DMS53 (cell line): ENCODE data around the gene GZF1.
A peak's percentile ranks its signal among the peaks of the same experiment; 100 is the strongest.

Experiments
- DNase-seq: peaks from one replicate; lab custom pipeline; 2025; lab: John Stamatoyannopoulos, UW

Gene GZF1

DNA sequence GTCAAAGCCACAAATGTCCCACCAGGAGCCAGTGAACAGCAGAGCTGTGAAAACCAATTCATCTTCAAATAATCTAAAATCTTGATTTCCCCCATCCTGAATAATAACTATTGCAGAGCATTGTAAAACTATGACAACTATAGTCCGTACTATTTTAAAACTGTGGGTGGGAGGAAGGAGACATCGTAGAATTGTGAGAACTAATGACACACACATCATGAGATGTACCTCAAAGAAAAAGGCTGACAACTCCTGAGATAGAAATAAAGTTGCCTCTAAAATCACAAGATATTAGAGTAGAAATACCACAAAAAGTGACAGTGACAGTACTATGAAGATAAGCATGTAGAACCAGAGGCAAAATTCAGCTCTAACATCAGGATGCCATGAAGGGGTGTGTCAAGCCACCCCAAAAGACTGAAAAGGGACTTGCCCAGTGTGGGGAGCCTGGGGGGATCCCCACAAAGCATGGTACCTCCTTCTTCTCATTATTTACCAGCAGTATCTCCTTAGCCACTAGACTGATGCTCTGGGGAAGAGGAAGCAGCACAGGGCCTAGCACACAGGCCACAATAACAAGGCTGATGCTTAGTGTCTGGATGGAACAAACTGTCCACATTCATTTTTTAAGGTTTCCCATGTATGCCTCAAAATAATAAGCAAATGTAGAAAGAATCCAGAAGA, 45.9 kb downstream of the GZF1 start:
- DNase-seq, result no peak

DNA sequence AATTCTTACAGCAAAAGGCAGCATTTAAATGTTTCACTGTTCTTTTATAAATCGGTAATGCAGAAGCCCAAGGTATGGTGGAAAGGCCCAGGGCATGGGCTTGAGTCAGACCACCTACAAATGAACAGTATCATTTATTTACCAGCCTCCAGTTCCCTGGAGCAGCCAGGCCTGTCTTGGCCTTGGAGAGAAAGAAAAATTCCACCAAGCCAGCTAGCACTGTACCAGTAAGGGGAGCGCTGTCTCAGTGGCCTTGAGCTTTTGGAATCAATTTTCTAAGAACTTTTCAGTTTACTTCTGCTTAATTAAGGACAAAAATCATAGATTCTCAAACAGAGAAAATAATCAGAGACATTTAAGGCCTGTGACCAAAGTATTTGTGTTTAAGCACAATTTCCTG, 47.0 kb downstream of the GZF1 start:
- no peak for DNase-seq

DNA sequence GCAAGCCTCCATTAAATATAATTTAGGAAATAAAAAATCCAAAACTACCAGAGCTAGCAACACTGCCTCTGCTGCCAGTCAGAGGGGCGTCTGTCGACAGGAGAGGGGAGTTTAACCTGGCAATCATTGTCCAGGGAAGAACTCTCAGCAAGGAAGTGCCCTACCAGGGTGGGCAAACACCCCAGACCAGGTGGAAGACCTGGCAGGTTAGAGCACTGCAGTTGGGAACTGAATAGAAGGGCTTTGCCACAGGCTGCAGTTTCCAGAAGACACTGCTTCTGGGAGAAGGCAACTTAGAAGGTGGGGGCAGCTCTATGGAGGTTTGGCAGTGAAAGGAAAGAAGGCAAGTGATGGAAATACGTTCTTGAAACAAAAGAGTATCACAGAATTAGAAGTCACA, 47.8 kb downstream of the GZF1 start:
- DNase-seq, result no peak

DNA sequence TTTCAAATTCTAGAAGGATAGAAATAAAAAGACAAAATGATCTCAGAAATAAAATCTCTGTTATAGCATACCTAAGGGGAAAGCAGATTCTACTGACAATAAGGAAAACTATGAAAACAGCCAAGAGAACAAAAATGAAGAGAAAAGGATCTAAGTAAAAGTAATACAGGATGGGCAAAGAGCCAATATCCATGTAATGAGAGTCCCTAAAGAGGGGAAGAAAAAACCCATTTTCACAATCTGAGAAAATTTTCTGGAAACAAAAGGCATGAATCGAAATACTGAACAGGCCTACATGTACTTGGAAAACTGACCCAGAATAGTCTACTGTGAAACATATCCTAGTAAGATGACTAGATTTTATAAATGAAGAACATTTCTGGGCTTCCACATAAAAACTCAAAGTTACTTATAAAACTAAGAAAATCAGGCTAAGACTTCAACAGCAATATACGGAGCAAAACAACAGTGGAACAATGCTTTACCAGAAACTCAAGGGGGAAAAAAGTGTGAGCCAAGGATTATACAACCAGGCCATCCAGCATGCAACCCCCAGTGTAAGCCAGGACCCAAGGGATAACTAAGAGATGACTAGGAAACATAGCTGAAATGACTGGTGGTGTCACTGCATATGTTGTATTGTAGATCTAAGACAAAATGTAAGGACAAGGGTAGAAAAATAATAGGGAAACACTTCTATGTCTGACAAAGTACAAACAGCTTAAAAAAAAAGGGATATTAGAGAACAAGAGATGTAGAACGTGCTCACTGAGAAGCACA, 49.1 kb downstream of the GZF1 start:
- DNase-seq, result no peak

DNA sequence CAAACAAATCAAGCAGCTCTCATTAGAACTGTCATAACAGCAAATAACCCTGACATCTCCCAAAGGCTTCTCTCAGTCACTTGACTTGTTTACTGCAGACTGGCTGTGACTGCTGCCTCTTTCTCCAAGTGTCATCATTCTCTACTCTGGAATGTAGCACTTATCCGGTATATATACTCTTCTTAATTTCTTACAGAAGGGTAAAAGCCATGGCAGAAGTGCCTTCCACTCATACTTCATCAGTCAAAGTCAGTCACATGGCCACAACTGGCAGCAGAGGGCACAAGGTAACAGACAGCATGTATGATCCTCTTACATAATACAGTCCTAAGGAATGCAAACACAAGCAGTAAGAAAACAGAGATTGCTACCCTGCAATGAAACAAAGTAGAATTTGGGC, 50.0 kb downstream of the GZF1 start:
- no peak for DNase-seq

DNA sequence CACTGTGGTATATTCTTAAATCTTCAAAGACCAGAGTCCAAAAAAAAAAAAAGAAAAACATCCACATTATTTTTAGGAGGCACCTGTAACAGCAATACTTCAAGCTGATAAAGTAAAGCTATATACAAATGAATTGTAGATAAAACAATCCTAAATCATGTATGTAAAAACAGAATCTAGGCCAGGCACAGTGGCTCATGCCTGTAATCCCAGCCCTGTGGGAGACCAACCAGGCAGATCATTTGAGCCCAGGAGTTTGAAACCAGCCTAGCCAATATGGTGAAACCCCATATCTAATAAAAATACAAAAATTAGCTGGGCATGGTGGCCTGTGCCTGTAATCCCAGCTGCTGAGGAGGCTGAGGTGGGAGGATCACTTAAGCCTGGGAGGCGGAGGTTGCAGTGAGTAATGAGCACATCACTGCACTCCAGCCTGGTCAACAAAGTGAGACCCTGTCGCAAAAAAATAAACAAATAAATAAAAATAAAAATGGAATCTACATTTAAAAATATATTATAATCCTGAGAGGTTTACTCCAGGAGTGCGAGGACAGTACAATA, 52.0 kb downstream of the GZF1 start:
- DNase-seq, result no peak

DNA sequence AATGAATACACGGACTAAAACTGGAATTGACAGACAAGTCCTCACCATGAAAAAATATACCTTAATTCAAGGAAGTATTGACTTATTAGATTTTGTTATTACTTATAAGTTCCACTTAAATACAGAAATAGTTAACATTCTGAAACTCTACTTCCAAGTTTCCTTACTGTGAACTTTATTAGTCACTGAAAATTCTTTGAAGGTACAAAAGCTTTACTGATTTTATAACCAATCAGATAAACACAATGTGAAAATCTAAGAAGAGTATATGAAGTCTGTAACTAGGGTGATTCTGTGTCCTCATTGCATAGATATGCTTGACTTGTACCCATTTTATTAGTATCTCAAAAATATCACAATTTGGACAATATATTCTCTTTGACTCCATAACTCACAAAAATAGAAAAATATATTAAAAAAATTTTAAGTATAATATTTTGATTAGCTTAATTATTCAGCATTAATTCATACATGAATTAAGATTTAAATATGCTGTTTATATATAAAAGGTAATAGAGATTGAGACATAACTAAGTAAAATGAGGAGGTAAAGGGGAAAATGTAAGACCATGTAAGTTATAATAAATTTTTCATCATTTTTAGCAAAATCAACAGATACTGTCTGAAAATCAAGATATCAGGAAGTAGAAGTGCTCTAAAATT, 52.7 kb downstream of the GZF1 start:
- no peak for DNase-seq

DNA sequence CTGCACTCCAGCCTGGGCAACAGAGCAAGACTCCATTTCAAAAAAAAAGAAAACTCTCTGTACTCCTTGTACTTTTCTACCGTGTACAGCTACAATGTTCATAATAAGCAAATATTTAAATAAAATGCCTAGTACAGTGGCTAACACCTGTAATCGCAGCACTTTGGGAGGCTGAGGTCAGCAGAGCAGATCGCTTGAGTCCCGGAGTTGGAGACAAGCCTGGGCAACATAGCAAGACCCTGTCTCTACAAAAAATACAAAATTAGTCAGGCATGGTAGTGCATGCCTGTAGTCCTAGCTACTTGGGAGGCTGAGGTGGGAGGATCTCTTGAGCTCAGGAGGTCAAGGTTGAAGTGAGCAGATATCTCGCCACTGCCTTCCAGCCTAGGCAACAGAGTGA, 53.6 kb downstream of the GZF1 start:
- DNase-seq, result no peak

DNA sequence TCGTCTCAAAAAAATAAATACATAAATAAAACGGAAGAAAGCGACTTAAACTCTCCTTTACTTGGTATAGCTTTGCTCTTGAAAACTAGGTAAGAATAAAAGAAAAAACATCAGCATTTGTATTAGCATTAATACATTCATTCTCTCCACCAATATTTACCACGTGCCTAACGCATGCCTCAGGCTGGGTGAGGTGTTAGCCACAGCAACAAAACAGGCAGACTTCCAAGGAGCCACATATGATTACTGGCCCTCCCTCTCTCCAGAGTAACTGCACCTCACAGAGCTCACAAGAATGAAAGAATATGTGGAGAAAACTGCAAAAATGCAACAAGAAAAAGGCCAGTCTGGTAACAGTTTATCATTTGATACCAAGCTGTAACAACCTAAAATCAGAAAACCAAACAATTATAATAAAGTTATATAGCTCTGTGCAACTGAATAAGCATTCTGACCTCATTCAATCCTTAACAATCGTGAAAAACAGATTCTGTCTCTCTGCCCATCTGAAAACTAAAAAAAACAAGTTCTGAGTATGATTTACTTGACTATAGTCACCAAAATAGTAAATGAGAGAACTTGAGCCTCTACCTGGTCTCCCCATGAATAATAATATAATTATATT, 54.1 kb downstream of the GZF1 start:
- no peak for DNase-seq

DNA sequence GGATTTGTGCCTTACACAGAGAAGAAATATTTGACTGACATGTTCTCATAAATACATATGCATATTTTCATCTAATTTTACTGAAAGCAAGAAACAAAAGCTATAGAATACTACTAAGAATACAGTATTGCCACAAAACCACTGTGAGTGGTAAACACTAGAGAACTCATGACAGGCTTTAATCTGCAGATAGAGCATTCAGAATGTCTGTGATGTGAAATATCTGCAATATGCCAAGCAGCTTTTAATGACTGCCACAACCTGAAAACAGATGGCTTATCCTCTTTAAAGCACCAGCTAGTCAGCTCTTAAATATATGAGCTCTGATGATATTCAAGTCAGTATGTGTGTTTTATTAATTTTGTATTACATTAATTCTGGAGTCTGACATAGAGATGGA, 55.9 kb downstream of the GZF1 start:
- DNase-seq, result no peak

DNA sequence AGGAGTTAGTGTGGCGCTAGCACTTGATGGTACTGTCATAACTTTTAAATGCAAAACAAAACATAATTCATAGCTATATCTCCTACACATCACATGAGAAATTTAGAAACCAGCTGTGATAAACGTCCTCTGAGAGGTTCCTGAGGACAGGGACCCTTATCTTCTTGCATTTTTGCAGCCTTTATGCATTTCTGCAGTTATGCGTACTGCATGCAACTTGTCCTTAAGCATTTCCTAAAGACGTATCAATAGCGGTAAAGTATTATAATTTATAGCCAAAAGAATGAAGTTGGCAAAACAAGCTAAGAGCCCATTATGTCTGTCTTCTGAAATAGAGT, 57.6 kb downstream of the GZF1 start:
- DNase-seq, result no peak

DNA sequence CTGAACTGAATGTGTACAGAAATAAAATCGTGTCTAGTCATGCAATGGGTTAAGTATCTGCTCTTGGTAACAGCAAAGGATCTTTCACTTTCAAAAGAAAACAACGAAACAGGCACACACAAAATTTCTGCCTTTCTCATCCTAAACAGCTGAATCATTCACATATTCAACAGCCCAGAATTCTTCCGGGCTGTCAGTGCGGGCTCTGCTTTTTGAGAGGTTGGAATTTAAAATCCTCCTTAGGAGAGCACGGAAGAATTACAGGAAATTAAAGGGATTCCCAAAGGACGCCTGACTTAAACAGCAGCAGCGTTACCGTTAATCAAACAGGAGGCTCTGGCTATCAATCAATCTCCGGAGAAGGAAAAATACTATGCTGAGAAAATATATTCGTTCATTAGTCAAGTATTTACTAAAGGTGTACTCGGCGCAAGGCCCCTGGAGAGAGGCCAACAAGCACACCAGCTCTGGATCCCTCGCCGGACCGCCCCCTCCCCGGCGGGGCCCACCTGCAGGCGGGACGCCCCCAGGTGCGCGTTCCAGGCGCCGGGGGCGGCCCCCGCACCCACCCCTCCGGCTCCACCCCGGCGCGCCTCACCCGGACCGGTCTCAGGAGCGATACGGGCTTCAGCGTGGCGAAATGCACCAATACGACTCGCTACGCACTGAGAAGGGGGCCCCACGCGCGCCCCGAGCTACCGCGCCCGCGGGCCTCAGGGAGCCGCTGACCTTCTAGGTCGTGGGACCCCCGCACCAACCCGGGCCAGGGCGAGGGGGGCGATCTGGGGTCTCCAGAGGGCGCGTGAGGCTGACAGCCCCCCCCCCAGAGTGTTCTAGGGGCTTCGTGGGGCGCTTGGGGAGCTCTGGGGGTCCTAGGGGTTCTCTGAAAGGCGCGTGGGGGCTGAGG, 58.3 kb downstream of the GZF1 start:
- peak; percentile 64 for DNase-seq

DNA sequence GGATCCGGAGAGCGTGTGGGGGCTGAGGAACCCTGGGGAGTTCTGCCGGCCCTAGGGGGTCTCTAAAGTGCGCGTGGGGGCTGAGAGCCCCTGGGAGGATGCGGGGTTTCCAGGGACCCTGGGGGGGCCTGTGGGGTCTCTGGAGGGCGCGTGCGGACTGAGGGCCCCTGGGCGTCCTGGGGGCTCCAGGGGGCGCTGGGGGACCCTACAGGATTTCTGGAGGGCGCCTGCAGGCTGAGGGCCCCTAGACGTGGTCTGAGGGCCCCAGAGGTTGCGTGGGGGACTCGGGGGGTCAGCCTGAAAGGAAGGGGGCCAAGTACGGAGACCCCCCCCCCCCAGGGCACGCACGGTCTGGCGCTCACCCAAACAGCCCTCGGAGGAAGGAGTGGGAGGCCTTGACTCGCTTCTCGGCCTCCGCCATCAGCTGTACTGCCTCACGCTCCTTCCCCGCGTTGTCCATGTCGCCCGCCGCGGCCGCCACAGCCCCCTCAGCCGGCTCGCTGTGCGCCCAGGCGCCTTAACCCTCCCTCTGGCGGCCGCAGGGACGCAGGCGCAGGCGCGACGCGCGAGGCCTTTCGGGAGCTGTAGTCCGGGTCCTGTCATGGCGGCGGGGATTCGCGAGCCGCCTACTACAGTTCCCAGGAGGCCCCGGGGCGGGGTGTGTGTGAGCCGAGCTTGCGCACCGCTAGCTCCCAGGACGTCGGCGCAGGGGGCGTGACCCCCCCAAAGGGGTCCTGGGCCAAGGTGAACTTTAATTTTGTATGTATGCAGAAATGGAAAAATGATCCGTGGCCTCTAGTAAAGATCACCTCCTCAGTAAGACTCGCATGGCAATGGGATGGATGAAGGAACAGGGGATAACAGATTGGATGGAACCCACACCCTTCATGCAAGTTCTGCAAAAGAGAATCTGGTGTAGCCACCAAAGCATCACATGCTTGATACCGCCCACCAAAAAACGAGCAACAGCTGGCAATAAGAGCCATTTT, 59.3 kb downstream of the GZF1 start, which contains the start of gene NAPB:
Gene NAPB, minus strand, starts transcription at position 546 of the 989 bp plus-strand sequence. Its CDS starts 86 bp downstream, at position 460.
- DNase-seq, result peak; percentile 97
